ENCODE data around the gene HLCS.

- TF ChIP-seq MEF2A (IDR thresholded peaks at IDR 0.05; ENCODE audit: borderline replicate concordance, low read depth) (no peak), GABPA (IDR thresholded peaks at IDR 0.05; ENCODE audit: low read depth) (no peak), SIN3A (IDR thresholded peaks at IDR 0.05; ENCODE audit: borderline replicate concordance, low read depth, low read length) (no peak), MXI1 (IDR thresholded peaks at IDR 0.05; ENCODE audit: low read depth, low read length) (no peak), CTCF (IDR thresholded peaks at IDR 0.05) (peak; percentile 89), RXRA (IDR thresholded peaks at IDR 0.05; ENCODE audit: borderline replicate concordance, low read depth) (no peak), POLR2AphosphoS5 (IDR thresholded peaks at IDR 0.05; ENCODE audit: low read depth, low read length) (no peak), NFIC (IDR thresholded peaks at IDR 0.05; ENCODE audit: borderline replicate concordance) (no peak), EP300 (IDR thresholded peaks at IDR 0.05; ENCODE audit: borderline replicate concordance in 1 of 2, low read depth in 1 of 2, low read length in 1 of 2) (no peak)
- TF ChIP-seq, protein P1, sequence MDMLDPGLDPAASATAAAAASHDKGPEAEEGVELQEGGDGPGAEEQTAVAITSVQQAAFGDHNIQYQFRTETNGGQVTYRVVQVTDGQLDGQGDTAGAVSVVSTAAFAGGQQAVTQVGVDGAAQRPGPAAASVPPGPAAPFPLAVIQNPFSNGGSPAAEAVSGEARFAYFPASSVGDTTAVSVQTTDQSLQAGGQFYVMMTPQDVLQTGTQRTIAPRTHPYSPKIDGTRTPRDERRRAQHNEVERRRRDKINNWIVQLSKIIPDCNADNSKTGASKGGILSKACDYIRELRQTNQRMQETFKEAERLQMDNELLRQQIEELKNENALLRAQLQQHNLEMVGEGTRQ (IDR thresholded peaks at IDR 0.05; ENCODE audit: borderline replicate concordance, low read depth, low read length): no peak
Observed at GRCh38 chr21:36976882-36977651, 10.6 kb upstream of the HLCS start.
